Colonic mucosa (tissue), 4 donors: ENCODE results near the gene ZNF138. TPM values are rescaled to one million over a fixed set of nuclear protein-coding genes. Genes with fewer than 3 reads are reported as not detected.
"Not testable (repeated sequence)": the region's sequence is repeated elsewhere in the genome, so short reads cannot be mapped to it uniquely, and the experiment has no call there.

Experiments
- DNase-seq: peaks from one replicate; pipeline ENCODE4 v3.0.0-alpha.2; 2020
- H3K27ac ChIP-seq: fragments of 200-600 bp; one replicate; pipeline ENCODE4 v1.8.0; 2021
- H3K27me3 ChIP-seq: fragments of 200-600 bp; one replicate; pipeline ENCODE4 v1.8.0; 2021
- H3K36me3 ChIP-seq: fragments of 200-600 bp; one replicate; pipeline ENCODE4 v1.8.0; 2021
- H3K4me1 ChIP-seq: fragments of 200-600 bp; one replicate; pipeline ENCODE4 v1.8.0; 2021; ENCODE audit warnings: mild to moderate bottlenecking
- H3K4me3 ChIP-seq: fragments of 200-600 bp; one replicate; pipeline ENCODE4 v1.8.0; 2021
- H3K9ac ChIP-seq, 2 donors: one replicate each; pipeline ENCODE4 v1.7.0; 2013; ENCODE audit warnings: control low read depth in 2 of 2, low read depth in 2 of 2, low read length in 2 of 2
- H3K9me3 ChIP-seq: fragments of 200-600 bp; one replicate; pipeline ENCODE4 v1.8.0; 2021
- intact Hi-C: fragments of 100-400 bp; cut with DNase I; formaldehyde crosslinking; loops from one replicate; pipeline ENCODE4 v1.14.1; 2022
- total RNA-seq, 2 donors: library from RNA; stranded (reverse); fragmentation: NEBNext Ultra II Directional in 1 of 2; extraction: Animal tissue kit (Norgen Biotek cat#: 25700) in 1 of 2; gene quantifications; one replicate each; pipeline ENCODE4 v1.2.1, GENCODE V29; 2021
- TF ChIP-seq, protein P1 (sequence below): fragments of 200-600 bp; IDR thresholded peaks from one replicate; pipeline ENCODE4 v1.8.0; 2022; ENCODE audit warnings: antibody characterized with exemption, mild to moderate bottlenecking
- donor health status: healthy.
- donor health status: DM: no; HTN: no; CAD: no.
- donor health status: DM: no; HTN: no; CAD: no.

ZNF138 gene
- total RNA-seq, 2 donors from 2014 or later: 6.1 to 8.8 TPM

DNA sequence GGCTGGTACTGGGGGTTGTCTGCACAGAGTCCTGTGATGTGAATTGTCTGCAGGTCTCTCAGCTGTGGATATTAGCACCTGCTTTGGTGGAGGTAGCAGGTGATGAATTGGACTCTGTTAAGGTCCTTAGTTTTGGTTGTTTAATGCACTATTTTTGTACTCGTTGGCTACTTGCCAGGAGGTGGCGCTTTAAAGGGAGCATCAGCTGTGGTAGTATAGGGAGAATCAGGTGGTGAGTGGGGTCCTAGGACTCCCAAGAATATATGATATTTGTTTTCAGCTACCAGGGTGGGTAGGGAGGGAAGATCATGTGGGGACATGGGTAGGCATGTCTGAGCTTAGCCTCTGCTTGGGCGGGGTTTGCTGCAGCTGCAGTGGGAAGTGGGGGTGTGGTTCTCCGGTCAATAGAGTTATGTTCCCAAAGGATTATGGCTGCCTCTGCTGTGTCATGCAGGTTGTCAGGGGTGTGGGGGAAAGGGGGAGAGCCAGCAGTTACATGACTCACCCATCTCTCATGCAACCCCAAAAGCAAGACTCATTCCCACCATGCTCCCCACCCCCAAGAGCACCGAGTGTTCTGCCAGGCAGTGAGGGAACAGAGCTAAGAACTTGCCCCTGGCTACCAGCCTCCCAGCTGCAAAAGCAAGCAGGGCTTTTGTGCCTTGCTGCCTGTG lies 55.2 kb downstream of the ZNF138 start:
- no peaks in the 10 kb centered on the region for H3K4me1 ChIP-seq
- H3K4me3 ChIP-seq: no peak overlapping the region
- TF ChIP-seq, protein P1, sequence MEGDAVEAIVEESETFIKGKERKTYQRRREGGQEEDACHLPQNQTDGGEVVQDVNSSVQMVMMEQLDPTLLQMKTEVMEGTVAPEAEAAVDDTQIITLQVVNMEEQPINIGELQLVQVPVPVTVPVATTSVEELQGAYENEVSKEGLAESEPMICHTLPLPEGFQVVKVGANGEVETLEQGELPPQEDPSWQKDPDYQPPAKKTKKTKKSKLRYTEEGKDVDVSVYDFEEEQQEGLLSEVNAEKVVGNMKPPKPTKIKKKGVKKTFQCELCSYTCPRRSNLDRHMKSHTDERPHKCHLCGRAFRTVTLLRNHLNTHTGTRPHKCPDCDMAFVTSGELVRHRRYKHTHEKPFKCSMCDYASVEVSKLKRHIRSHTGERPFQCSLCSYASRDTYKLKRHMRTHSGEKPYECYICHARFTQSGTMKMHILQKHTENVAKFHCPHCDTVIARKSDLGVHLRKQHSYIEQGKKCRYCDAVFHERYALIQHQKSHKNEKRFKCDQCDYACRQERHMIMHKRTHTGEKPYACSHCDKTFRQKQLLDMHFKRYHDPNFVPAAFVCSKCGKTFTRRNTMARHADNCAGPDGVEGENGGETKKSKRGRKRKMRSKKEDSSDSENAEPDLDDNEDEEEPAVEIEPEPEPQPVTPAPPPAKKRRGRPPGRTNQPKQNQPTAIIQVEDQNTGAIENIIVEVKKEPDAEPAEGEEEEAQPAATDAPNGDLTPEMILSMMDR: no peak
- H3K9ac ChIP-seq: no peak overlapping the region
- H3K27ac ChIP-seq: no peak overlapping the region
- no peaks in the 10 kb centered on the region for H3K36me3 ChIP-seq
- intact Hi-C loops: no loop called here
- H3K9me3 ChIP-seq: no peaks in the 10 kb centered on the region
- DNase-seq: no peak
- H3K27me3 ChIP-seq: no peaks in the 10 kb centered on the region

DNA sequence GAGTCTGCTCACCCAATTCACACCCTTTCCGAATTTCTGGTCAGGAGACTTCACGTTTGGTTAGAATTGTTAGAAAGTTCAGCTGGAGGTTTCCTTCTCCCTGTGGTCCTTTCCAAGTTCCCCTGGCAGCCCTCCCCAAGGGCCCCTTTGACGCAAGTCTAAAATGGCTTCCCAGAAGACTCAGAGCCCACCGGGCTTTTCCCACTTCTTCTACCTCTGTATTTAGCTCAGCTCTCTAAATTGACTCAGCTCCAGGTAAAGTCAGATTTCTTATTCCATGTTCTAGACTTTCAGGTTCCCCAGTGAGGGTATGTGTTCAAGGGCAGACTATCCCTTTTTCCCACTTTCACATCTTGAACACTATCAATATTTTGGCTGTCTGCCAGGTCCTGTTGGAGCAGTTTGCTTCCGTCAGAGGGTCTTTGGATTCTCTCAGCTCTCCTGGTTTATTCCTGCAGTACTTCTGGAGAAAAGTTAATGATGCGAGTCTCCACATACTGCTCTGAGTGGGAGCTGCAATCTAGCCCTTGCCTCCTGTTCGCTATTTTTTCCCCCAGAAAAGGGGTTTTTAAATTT lies 55.8 kb downstream of the ZNF138 start:
- no peaks in the 10 kb centered on the region for H3K9me3 ChIP-seq
- no peak overlapping the region for H3K9ac ChIP-seq
- TF ChIP-seq, protein P1: no peak
- no peaks in the 10 kb centered on the region for H3K4me1 ChIP-seq
- no peaks in the 10 kb centered on the region for H3K36me3 ChIP-seq
- H3K27ac ChIP-seq: no peak overlapping the region
- no peaks in the 10 kb centered on the region for H3K27me3 ChIP-seq
- no peak for DNase-seq
- no peak overlapping the region for H3K4me3 ChIP-seq
- intact Hi-C loops: no loop called here

DNA sequence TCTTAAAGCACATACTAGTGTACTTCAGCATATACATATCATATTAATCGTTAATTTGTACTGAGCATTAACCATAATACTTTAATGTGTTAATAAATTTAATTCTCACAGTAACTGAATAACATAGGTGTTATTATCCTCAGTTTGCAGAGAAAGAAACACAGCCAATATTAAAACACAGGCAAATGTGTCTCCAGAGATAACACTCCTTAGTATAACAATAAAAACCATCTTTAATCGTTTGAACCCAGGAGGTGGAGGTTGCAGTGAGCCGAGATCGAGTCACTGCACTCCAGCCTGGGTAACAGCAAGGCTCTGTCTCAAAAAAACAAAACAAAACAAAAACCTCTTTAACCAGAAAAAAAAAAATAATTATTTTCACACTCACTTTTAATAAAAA lies 59.5 kb downstream of the ZNF138 start:
- TF ChIP-seq, protein P1: no peak
- no peak overlapping the region for H3K4me3 ChIP-seq

DNA sequence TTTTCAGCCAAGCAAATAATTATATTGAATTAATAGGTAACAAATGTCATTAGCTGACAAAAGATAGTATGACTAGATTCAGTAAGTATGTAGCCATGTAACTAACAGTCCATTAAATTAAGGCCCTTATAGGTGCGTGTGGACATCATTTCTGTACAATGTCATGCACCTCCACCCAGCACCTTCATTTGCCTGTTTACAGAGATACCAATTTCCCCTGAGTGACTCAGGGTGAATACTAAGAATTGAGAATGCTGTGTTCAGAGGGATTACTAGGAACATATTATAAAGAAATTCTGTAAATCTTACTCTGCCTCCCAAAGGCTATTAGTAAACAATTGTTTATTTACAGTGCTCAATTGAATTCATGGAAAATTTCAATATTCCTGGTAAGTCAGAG lies 60.7 kb downstream of the ZNF138 start:
- no peak overlapping the region for H3K9ac ChIP-seq
- H3K36me3 ChIP-seq: no peaks in the 10 kb centered on the region
- H3K4me1 ChIP-seq: no peaks in the 10 kb centered on the region
- H3K27me3 ChIP-seq: no peaks in the 10 kb centered on the region
- H3K4me3 ChIP-seq: no peak overlapping the region
- no peak for DNase-seq
- H3K9me3 ChIP-seq: no peaks in the 10 kb centered on the region
- no peak overlapping the region for H3K27ac ChIP-seq
- TF ChIP-seq, protein P1: no peak
- intact Hi-C loops: no loop called here

More for the DNA sequence above, 59.5 kb downstream of the ZNF138 start:
- Histone ChIP-seq H3K27ac (no peak overlapping the region), H3K9ac (no peak overlapping the region), H3K36me3 (no peaks in the 10 kb centered on the region), H3K4me1 (no peaks in the 10 kb centered on the region), H3K27me3 (no peaks in the 10 kb centered on the region), H3K9me3 (no peaks in the 10 kb centered on the region)
- intact Hi-C loops: no loop called here
- DNase-seq: no peak

DNA sequence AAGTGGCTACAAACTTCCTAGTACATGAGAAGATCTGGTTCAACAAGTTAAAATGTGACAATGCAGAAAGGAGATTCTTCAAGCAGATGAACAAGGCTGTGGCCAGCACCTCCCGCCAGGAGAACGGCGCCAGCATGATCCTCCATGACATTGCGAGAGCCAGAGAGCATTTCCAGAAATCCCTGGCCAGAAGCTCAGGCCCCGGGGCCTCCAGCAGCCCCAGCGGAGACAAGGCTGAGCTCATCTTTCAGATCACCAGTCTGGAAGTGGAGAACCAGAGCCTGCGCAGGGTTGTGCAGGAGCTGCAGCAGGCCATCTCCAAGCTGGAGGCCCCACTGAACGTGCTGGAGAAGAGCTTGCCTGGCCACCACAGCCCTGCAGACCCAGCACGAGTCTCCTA lies 68.8 kb downstream of the ZNF138 start:
- no peaks in the 10 kb centered on the region for H3K9me3 ChIP-seq
- no peaks in the 10 kb centered on the region for H3K27me3 ChIP-seq
- H3K27ac ChIP-seq: no peak overlapping the region
- H3K9ac ChIP-seq: no peak overlapping the region
- no peaks in the 10 kb centered on the region for H3K36me3 ChIP-seq
- H3K4me1 ChIP-seq: no peaks in the 10 kb centered on the region
- H3K4me3 ChIP-seq: no peak overlapping the region
- TF ChIP-seq, protein P1: no peak
- DNase-seq: no peak
- intact Hi-C loops: no loop called here

DNA sequence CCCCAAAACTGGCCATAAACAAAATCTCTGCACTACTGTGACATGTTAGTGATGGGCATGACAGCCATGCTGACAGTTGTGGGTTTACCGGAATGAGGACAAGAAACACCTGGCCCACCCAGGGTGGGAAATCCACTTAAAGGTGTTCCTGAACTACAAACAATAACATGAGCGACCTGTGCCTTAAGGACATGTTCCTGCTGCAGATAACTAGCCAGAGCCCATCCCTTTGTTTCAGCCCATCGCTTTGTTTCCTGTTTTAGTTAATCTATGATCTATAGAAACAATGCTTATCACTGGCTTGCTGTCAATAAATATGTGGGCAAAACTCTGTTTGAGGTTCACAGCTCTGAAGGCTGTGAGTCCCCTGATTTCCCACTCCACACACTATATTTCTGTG lies 69.3 kb downstream of the ZNF138 start:
- intact Hi-C loops, H3K4me3 ChIP-seq, DNase-seq, H3K36me3 ChIP-seq, H3K27ac ChIP-seq, H3K9me3 ChIP-seq, H3K4me1 ChIP-seq, H3K27me3 ChIP-seq, H3K9ac ChIP-seq: not testable (repeated sequence)
